ENCODE measurements around the gene THG1L.

THG1L gene

GRCh38 chr5:157767689-157768088 lies 36.5 kb downstream of the THG1L start:
- H3K27ac ChIP-seq: no peak overlapping the region
- TF ChIP-seq CTCF (IDR thresholded peaks at IDR 0.05) (no peak), ZFX (IDR thresholded peaks at IDR 0.05; ENCODE audit: borderline replicate concordance) (no peak)

- TF ChIP-seq ZFX (IDR thresholded peaks at IDR 0.05; ENCODE audit: borderline replicate concordance) (no peak), CTCF (IDR thresholded peaks at IDR 0.05) (no peak)
- H3K27ac ChIP-seq: no peak overlapping the region
Measured at GRCh38 chr5:157770665-157771064, 39.4 kb downstream of the THG1L start.

GRCh38 chr5:157772127-157772526 lies 40.9 kb downstream of the THG1L start:
- no peak overlapping the region for H3K27ac ChIP-seq

GRCh38 chr5:157778121-157778805 lies 47.0 kb downstream of the THG1L start:
- no peak overlapping the region for H3K27ac ChIP-seq
- TF ChIP-seq CTCF (IDR thresholded peaks at IDR 0.05) (no peak), ZFX (IDR thresholded peaks at IDR 0.05; ENCODE audit: borderline replicate concordance) (no peak)

More at GRCh38 chr5:157772127-157772526, 40.9 kb downstream of the THG1L start:
- TF ChIP-seq CTCF (IDR thresholded peaks at IDR 0.05): no peak
- no peak for TF ChIP-seq ZFX (IDR thresholded peaks at IDR 0.05; ENCODE audit: borderline replicate concordance)

- no peak for TF ChIP-seq CTCF (IDR thresholded peaks at IDR 0.05)
- no peak for TF ChIP-seq ZFX (IDR thresholded peaks at IDR 0.05; ENCODE audit: borderline replicate concordance)
- H3K27ac ChIP-seq: no peak overlapping the region
Measured at GRCh38 chr5:157779221-157779620, 48.0 kb downstream of the THG1L start.

- TF ChIP-seq ZFX (IDR thresholded peaks at IDR 0.05; ENCODE audit: borderline replicate concordance) (no peak), CTCF (IDR thresholded peaks at IDR 0.05) (no peak)
- no peak overlapping the region for H3K27ac ChIP-seq
Measured at GRCh38 chr5:157785801-157786200, 54.6 kb downstream of the THG1L start.

Measured in 22Rv1 (cell line).